HG03565 (cell line): ENCODE results near the gene VAV2.
"Not testable (repeated sequence)": the region's sequence is repeated elsewhere in the genome, so short reads cannot be mapped to it uniquely, and the experiment has no call there.

Experiments
- ATAC-seq: cut with Tn5 transposase; IDR thresholded peaks from one replicate; pipeline ENCODE4 v1.9.1; 2021; ENCODE audit warnings: mild to moderate bottlenecking, moderate library complexity; ENCODE audit not compliant: unreplicated experiment

Gene VAV2

GRCh38 chr9:133763272-133764183, 228.6 kb downstream of the VAV2 start:
- ATAC-seq, result no peak

GRCh38 chr9:133762488-133763271, 229.4 kb downstream of the VAV2 start:
- ATAC-seq, result no peak

GRCh38 chr9:133761641-133762248, 230.4 kb downstream of the VAV2 start:
- no peak for ATAC-seq

GRCh38 chr9:133760713-133761290, 231.3 kb downstream of the VAV2 start:
- no peak for ATAC-seq

- no peak for ATAC-seq
These were observed 232.2 kb downstream of the VAV2 start for GRCh38 chr9:133759946-133760345.

GRCh38 chr9:133759146-133759900, 232.8 kb downstream of the VAV2 start:
- no peak for ATAC-seq

- no peak for ATAC-seq
These were observed 233.9 kb downstream of the VAV2 start for GRCh38 chr9:133758228-133758627.

- no peak for ATAC-seq
These were observed 237.4 kb downstream of the VAV2 start for GRCh38 chr9:133754688-133755227.

- no peak for ATAC-seq
These were observed 237.9 kb downstream of the VAV2 start for GRCh38 chr9:133754187-133754586.

GRCh38 chr9:133752739-133753446, 239.2 kb downstream of the VAV2 start:
- no peak for ATAC-seq

- no peak for ATAC-seq
These were observed 241.0 kb downstream of the VAV2 start for GRCh38 chr9:133750982-133751649.

- ATAC-seq, result no peak
These were observed 244.8 kb downstream of the VAV2 start for GRCh38 chr9:133747309-133747708.

GRCh38 chr9:133744528-133744927, 247.6 kb downstream of the VAV2 start:
- not testable (repeated sequence) for ATAC-seq

GRCh38 chr9:133742849-133743444, 249.2 kb downstream of the VAV2 start:
- ATAC-seq, result peak; percentile 67

GRCh38 chr9:133742251-133742650, 249.9 kb downstream of the VAV2 start:
- ATAC-seq, result no peak

- ATAC-seq, result no peak
These were observed 250.4 kb downstream of the VAV2 start for GRCh38 chr9:133741716-133742115.

- no peak for ATAC-seq
These were observed 251.2 kb downstream of the VAV2 start for GRCh38 chr9:133740911-133741310.

- ATAC-seq, result no peak
These were observed 252.5 kb downstream of the VAV2 start for GRCh38 chr9:133739408-133740280.
